ENCODE measurements around the gene ATP1B1.

DNA sequence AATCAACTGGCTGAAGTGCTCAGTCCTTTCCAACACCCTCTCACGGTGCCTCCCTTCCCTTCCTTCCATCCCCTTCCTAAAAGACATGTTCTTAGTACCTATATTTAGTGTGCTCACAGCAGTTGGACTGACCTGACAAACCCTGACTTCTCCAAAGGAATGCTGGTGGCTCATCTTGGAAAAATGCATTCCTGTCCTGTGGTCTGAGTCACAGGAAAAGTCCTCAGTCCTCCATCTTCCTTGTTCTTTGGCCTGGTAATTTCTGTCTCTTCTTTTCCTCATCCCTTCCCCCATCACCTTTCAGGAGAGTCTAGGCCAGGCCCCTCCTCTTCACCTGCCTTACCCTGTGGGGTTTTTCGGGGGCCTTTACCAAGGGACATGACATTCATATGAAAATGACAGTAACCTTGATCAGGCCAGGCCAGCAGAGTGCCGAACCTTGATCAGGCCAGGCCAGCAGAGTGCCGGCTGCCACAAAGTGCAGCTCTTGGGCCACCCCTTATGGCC is 7.2 kb downstream of the ATP1B1 start:
- TF ChIP-seq, protein P1, sequence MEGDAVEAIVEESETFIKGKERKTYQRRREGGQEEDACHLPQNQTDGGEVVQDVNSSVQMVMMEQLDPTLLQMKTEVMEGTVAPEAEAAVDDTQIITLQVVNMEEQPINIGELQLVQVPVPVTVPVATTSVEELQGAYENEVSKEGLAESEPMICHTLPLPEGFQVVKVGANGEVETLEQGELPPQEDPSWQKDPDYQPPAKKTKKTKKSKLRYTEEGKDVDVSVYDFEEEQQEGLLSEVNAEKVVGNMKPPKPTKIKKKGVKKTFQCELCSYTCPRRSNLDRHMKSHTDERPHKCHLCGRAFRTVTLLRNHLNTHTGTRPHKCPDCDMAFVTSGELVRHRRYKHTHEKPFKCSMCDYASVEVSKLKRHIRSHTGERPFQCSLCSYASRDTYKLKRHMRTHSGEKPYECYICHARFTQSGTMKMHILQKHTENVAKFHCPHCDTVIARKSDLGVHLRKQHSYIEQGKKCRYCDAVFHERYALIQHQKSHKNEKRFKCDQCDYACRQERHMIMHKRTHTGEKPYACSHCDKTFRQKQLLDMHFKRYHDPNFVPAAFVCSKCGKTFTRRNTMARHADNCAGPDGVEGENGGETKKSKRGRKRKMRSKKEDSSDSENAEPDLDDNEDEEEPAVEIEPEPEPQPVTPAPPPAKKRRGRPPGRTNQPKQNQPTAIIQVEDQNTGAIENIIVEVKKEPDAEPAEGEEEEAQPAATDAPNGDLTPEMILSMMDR (conservative IDR thresholded peaks at IDR 0.05; ENCODE audit: low read depth, low read length) = no peak
- no peak for TF ChIP-seq EZH2 (IDR thresholded peaks at IDR 0.05; ENCODE audit: borderline replicate concordance, low read depth, low read length, poor library complexity, severe bottlenecking)

Data from A673 (cell line).